HCT116 (cell line): ENCODE results near the gene PHKA2. TPM values are rescaled to one million over a fixed set of nuclear protein-coding genes. Genes with fewer than 3 reads are reported as not detected.

Experiments
- ATAC-seq: fragments of 200-7000 bp; cut with Tn5 transposase; 2 replicates; pipeline ENCODE4 v1.9.1; 2020; ENCODE audit warnings: mild to moderate bottlenecking, moderate library complexity
- BruUV-seq: library from RNA; stranded (reverse); fragments of 400-500 nt; replicated peaks from 2 replicates; lab custom pipeline; 2021; lab: Mats Ljungman, UMichigan
- CTCF ChIA-PET: fragments of 300-600 bp; sonication (Branson Sonifier 250); formaldehyde crosslinking; loops from one replicate; lab custom pipeline; 2021; ENCODE audit warnings: antibody characterized with exemption; lab: Charles Lee
- POLR2A ChIA-PET: fragments of 300-600, 350-600 bp; sonication (Branson Sonifier 250); formaldehyde crosslinking; loops from one replicate; lab custom pipeline; 2021; ENCODE audit warnings: antibody characterized with exemption; lab: Charles Lee
- RAD21 ChIA-PET, 2 experiments: fragments of 300-600 bp; sonication (Branson Sonifier 250); formaldehyde crosslinking; loops; one replicate each; lab custom pipeline; 2023; ENCODE audit warnings: low total read pairs in 2 of 2; ENCODE audit not compliant: uncharacterized antibody in 2 of 2, unreplicated experiment in 2 of 2, low non-redundant PET in 1 of 2; lab: Charles Lee
- DNase-seq: peaks from one replicate; pipeline ENCODE4 v3.0.0-alpha.2; 2010; ENCODE audit warnings: low read depth, low spot score
- H2AFZ ChIP-seq: fragments of 200-600 bp; shearing (Covaris generic), sonication (generic); 2 replicates; pipeline ENCODE4 v1.6.1; 2017; ENCODE audit warnings: low read depth, mixed run types, mixed read lengths, antibody characterized with exemption, low read length; ENCODE audit not compliant: poor library complexity, severe bottlenecking
- H3K27ac ChIP-seq: 2 replicates; pipeline ENCODE4 v1.5.1; 2012; ENCODE audit warnings: low read depth, low read length
- H3K27me3 ChIP-seq: fragments of 200-600 bp; sonication (generic); 2 replicates; pipeline ENCODE4 v1.6.1; 2016; ENCODE audit warnings: mixed run types, low read length, mixed read lengths; ENCODE audit not compliant: insufficient read depth
- H3K36me3 ChIP-seq, 2 experiments: fragments of 200-500 bp in 1 of 2; fragments of 200-600 bp in 1 of 2; sonication (Bioruptor generic) in 1 of 2; sonication (generic) in 1 of 2; 2 replicates each; pipeline versions ENCODE4 v1.5.1 to v1.6.1; 2014 to 2016; ENCODE audit warnings: low read length in 2 of 2, inconsistent platforms in 1 of 2, mixed read lengths in 1 of 2, mixed run types in 1 of 2; ENCODE audit not compliant: insufficient read depth in 2 of 2, control insufficient read depth in 1 of 2
- H3K4me1 ChIP-seq, 2 experiments: fragments of 200-600 bp in 1 of 2; sonication (generic) in 1 of 2; 2 replicates each; pipeline versions ENCODE4 v1.5.1 to v1.6.1; 2012 to 2017; ENCODE audit warnings: low read length in 2 of 2, inconsistent platforms in 1 of 2, mild to moderate bottlenecking in 1 of 2, mixed read lengths in 1 of 2, mixed run types in 1 of 2, moderate library complexity in 1 of 2; ENCODE audit not compliant: insufficient read depth in 2 of 2, control insufficient read depth in 1 of 2
- H3K4me2 ChIP-seq: fragments of 200-600 bp; sonication (generic); 2 replicates; pipeline ENCODE4 v1.6.1; 2017; ENCODE audit warnings: mixed run types, low read length, mixed read lengths
- H3K4me3 ChIP-seq, 2 experiments: fragments of 200-600 bp in 1 of 2; sonication (generic) in 1 of 2; replicated peaks in 1 of 2; 2 replicates each; pipeline ENCODE4 v1.5.1; 2011 to 2016; ENCODE audit warnings: low read length in 2 of 2, control low read depth in 1 of 2, low read depth in 1 of 2, mild to moderate bottlenecking in 1 of 2, mixed read lengths in 1 of 2, mixed run types in 1 of 2
- H3K79me2 ChIP-seq: fragments of 200-600 bp; sonication (generic); 2 replicates; pipeline ENCODE4 v1.6.1; 2017; ENCODE audit warnings: mild to moderate bottlenecking, mixed run types, low read length, moderate library complexity, mixed read lengths; ENCODE audit not compliant: insufficient read depth
- H3K9ac ChIP-seq: fragments of 200-600 bp; sonication (generic); 2 replicates; pipeline ENCODE4 v1.6.1; 2016; ENCODE audit warnings: low read length, mixed read lengths
- H3K9me2 ChIP-seq: fragments of 200-600 bp; sonication (generic), shearing (Covaris generic); 2 replicates; pipeline ENCODE4 v1.6.1; 2017; ENCODE audit warnings: mixed run types, mild to moderate bottlenecking, moderate library complexity; ENCODE audit not compliant: insufficient read depth
- H3K9me3 ChIP-seq, 2 experiments: fragments of 200-500 bp in 1 of 2; fragments of 200-600 bp in 1 of 2; sonication (Bioruptor generic) in 1 of 2; sonication (generic) in 1 of 2; 2 replicates each; pipeline ENCODE4 v1.6.1; 2014 to 2017; ENCODE audit warnings: low read length in 2 of 2, mixed read lengths in 2 of 2, inconsistent platforms in 1 of 2, low read depth in 1 of 2, mild to moderate bottlenecking in 1 of 2, mixed run types in 1 of 2, moderate library complexity in 1 of 2; ENCODE audit not compliant: control insufficient read depth in 1 of 2, insufficient read depth in 1 of 2
- H4K20me1 ChIP-seq: fragments of 200-600 bp; sonication (generic), shearing (Covaris generic); 2 replicates; pipeline ENCODE4 v1.6.1; 2017; ENCODE audit warnings: mixed run types, mild to moderate bottlenecking, moderate library complexity; ENCODE audit not compliant: insufficient read depth
- CBX3 ChIP-seq: IDR thresholded peaks from 2 replicates; pipeline ENCODE4 v1.6.1; 2012; ENCODE audit warnings: low read depth
- CEBPB ChIP-seq: IDR thresholded peaks from 2 replicates; pipeline ENCODE4 v1.6.1; 2012; ENCODE audit warnings: low read depth
- EGR1 ChIP-seq: IDR thresholded peaks from 2 replicates; pipeline ENCODE4 v1.6.1; 2012; ENCODE audit warnings: low read depth
- ELF1 ChIP-seq: IDR thresholded peaks from 2 replicates; pipeline ENCODE4 v1.6.1; 2012; ENCODE audit warnings: low read depth, borderline replicate concordance
- EZH2 ChIP-seq: fragments of 200-600 bp; sonication (generic); IDR thresholded peaks from 2 replicates; pipeline ENCODE4 v1.6.1; 2017; ENCODE audit warnings: antibody characterized with exemption, mixed run types
- EZH2phosphoT487 ChIP-seq: fragments of 200-600 bp; IDR thresholded peaks from 2 replicates; pipeline ENCODE4 v1.6.1; 2018; ENCODE audit warnings: antibody characterized with exemption, borderline replicate concordance
- FOSL1 ChIP-seq: IDR thresholded peaks from 2 replicates; pipeline ENCODE4 v1.6.1; 2012; ENCODE audit warnings: low read depth
- JUND ChIP-seq: IDR thresholded peaks from 2 replicates; pipeline ENCODE4 v1.6.1; 2012
- POLR2AphosphoS5 ChIP-seq: IDR thresholded peaks from 2 replicates; pipeline ENCODE4 v1.6.1; 2011; ENCODE audit warnings: mild to moderate bottlenecking, low read depth, low read length, moderate library complexity
- RAD21 ChIP-seq: IDR thresholded peaks from 2 replicates; pipeline ENCODE4 v1.6.1; 2012; ENCODE audit warnings: low read depth, mild to moderate bottlenecking
- SIN3A ChIP-seq: IDR thresholded peaks from 2 replicates; pipeline ENCODE4 v1.6.1; 2012; ENCODE audit warnings: low read depth
- SRF ChIP-seq: IDR thresholded peaks from 2 replicates; pipeline ENCODE4 v1.6.1; 2012; ENCODE audit warnings: low read depth
- YY1 ChIP-seq: IDR thresholded peaks from 2 replicates; pipeline ENCODE4 v1.6.1; 2011; ENCODE audit warnings: low read length, low read depth, moderate library complexity, mild to moderate bottlenecking; ENCODE audit not compliant: insufficient replicate concordance; ENCODE audit errors: extremely low read depth
- ZFX ChIP-seq: fragments of 450-650 bp; IDR thresholded peaks from 2 replicates; pipeline ENCODE4 v1.6.1; 2017
- ZNF274 ChIP-seq: fragments of 200-500 bp; sonication (Bioruptor generic); IDR thresholded peaks from 2 replicates; pipeline ENCODE4 v1.6.1; 2014; ENCODE audit warnings: mild to moderate bottlenecking, low read depth, low read length, inconsistent platforms
- intact Hi-C: fragments of 100-400 bp; cut with micrococcal nuclease; formaldehyde crosslinking; loops from 2 replicates; pipeline ENCODE4 v1.10.0; 2022
- total RNA-seq: library from RNA; stranded (reverse); gene quantifications from one replicate; pipeline ENCODE4 v1.2.1, GENCODE V29; 2021; ENCODE audit not compliant: unreplicated experiment
- TF ChIP-seq, protein P1 (sequence below): IDR thresholded peaks from 2 replicates; pipeline ENCODE4 v1.6.1; 2012

Gene PHKA2
- total RNA-seq, 1 experiment from 2014 or later = 23.8 TPM

DNA sequence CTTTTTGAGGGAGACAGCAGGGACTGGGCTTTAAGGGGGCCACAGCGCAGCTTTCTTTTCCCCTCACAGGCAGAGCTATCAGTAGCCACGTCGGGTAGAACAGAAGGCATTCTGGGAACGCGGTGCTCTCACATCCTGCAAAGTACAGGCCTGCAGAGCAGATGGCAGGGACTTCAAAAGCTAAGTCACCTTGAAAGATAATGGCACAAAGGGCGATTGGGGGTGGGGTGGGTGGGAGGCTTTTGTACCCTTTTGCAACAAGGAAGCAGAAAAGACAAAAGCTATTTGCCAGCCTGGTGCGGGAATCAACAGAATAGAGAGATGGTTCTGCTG lies 93.9 kb downstream of the PHKA2 start:
- ATAC-seq (no peak), DNase-seq (no peak)
- intact Hi-C loops = no loop called here
- H3K4me3 ChIP-seq = no peak overlapping the region
- H4K20me1 ChIP-seq = no peaks in the 10 kb centered on the region
- no peak for TF ChIP-seq EZH2
- no peak for TF ChIP-seq RAD21
- no peak for TF ChIP-seq CEBPB
- TF ChIP-seq ZNF274 = no peak
- TF ChIP-seq, protein P1, sequence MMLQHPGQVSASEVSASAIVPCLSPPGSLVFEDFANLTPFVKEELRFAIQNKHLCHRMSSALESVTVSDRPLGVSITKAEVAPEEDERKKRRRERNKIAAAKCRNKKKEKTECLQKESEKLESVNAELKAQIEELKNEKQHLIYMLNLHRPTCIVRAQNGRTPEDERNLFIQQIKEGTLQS = no peak
- TF ChIP-seq YY1 = no peak
- no peak for TF ChIP-seq ELF1
- no peak for TF ChIP-seq SRF
- no peak for TF ChIP-seq POLR2AphosphoS5
- no peaks in the 10 kb centered on the region for H3K9me3 ChIP-seq
- H3K79me2 ChIP-seq = no peaks in the 10 kb centered on the region
- CTCF ChIA-PET = no interaction called here
- H3K27ac ChIP-seq = no peak overlapping the region
- H3K9ac ChIP-seq = no peak overlapping the region
- RAD21 ChIA-PET = no interaction called here
- H3K27me3 ChIP-seq = no peaks in the 10 kb centered on the region
- no peak overlapping the region for H2AFZ ChIP-seq
- H3K4me2 ChIP-seq = no peak overlapping the region
- POLR2A ChIA-PET = no interaction called here
- peaks cover 12 to 21% of the 10 kb centered on the region in 2 experiments for H3K4me1 ChIP-seq
- no peaks in the 10 kb centered on the region for H3K36me3 ChIP-seq
- H3K9me2 ChIP-seq = no peaks in the 10 kb centered on the region
- BruUV-seq = no TSS peak

DNA sequence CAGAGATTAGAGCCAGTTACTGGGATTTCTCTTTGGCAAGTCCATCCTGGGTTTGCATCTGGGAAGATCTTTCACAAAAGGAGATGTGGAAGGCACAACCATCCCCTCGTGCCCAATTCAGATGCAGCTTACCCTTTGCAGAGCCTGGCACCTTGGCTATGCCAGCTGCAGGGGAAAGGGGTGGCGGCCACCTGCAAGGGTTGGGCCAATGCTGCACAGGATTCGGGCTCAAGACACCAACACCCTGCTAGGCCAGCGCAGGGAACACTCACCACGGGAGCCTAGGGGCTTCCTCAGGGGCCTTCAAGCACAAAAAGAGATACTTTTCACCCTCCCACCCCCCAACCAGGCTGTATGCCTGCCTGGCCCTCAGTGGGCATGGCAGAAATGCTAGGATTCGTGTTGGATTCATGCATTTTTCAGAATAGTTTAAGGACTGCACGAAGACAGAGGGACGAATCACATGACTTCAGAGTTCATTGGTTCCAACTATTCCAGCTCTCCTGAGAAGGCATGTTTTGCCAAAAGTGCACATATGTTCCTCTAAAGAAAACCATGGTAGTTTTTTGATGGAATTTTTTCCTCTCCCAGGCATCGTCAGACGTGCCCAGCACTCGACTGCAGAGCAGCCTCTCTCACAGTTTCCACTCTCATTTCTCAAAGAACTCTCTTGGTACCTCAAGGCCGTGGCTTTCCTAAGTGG lies 94.4 kb downstream of the PHKA2 start:
- Histone ChIP-seq H3K36me3 (no peaks in the 10 kb centered on the region), H3K9ac (no peak overlapping the region), H3K79me2 (no peaks in the 10 kb centered on the region), H3K4me3 (no peak overlapping the region), H4K20me1 (no peaks in the 10 kb centered on the region), H2AFZ (no peak overlapping the region), H3K9me2 (no peaks in the 10 kb centered on the region), H3K4me2 (no peak overlapping the region), H3K4me1 (peaks cover 12 to 21% of the 10 kb centered on the region in 2 experiments), H3K27ac (no peak overlapping the region), H3K9me3 (no peaks in the 10 kb centered on the region), H3K27me3 (no peaks in the 10 kb centered on the region)
- no TSS peak for BruUV-seq
- intact Hi-C loops = loop anchor here (5.0 kb wide), 2 partner anchors 212 to 497 kb away; no protein-coding TSS in a partner anchor
- no peak for DNase-seq
- ChIA-PET CTCF (no interaction called here), POLR2A (no interaction called here), RAD21 (no interaction called here)
- no peak for TF ChIP-seq EZH2phosphoT487
- no peak for TF ChIP-seq EZH2
- TF ChIP-seq ZFX = no peak
- no peak for TF ChIP-seq SIN3A
- TF ChIP-seq JUND = no peak
- no peak for TF ChIP-seq SRF
- TF ChIP-seq ELF1 = no peak
- no peak for TF ChIP-seq EGR1
- TF ChIP-seq, protein P1 = no peak
- no peak for TF ChIP-seq FOSL1
- no peak for TF ChIP-seq YY1
- TF ChIP-seq CBX3 = no peak
- ATAC-seq = no peak
